ENCODE data around the gene FBXO30. TPM values are rescaled to one million over a fixed set of nuclear protein-coding genes. Genes with fewer than 3 reads are reported as not detected.
A peak's percentile ranks its signal among the peaks of the same experiment; 100 is the strongest.

FBXO30 gene
- total and polyA plus RNA-seq, 9 of the 15 experiments (the other 6 are each of a cell fraction or from before 2014, with no cell fraction given): 3.6 to 12.8 (median 7.1) TPM

- POLR2A ChIA-PET: interaction anchor here (0.8 to 1.2 kb wide), 4 partner anchors 13 to 128 kb away, joined by 3 to 4 read pairs (median 4); partner anchors contain the start of gene EPM2A
- CTCF ChIA-PET (ENCODE audit: low intra/inter-chr PET ratio): no interaction called here
- Histone ChIP-seq H3K9ac (ENCODE audit: insufficient read depth in 1 of 2, low read depth in 2 of 2, low read length in 2 of 2) (no peak overlapping the region), H4K20me1 (replicated peaks; ENCODE audit: control insufficient read depth, insufficient read depth, low read length) (no peaks in the 10 kb centered on the region), H3K4me2 (ENCODE audit: insufficient read depth, low read length) (no peak overlapping the region), H3K36me3 (ENCODE audit: control insufficient read depth, insufficient read depth, low read length) (no peaks in the 10 kb centered on the region), H3K9me3 (replicated peaks; ENCODE audit: control insufficient read depth, insufficient read depth, low read depth, low read length) (0 out of 2 replicates have a peak, but pooled peaks cover 2% of the 10 kb centered on the region), H3K27ac (ENCODE audit: extremely low read depth, low read depth, low read length) (no peak overlapping the region), H2AFZ (ENCODE audit: low read depth, low read length) (no peak overlapping the region), H3K4me1 (replicated peaks in 1 of 2; ENCODE audit: control insufficient read depth in 2 of 2, insufficient read depth in 2 of 2, low read length in 2 of 2) (no peaks in the 10 kb centered on the region), H3K79me2 (ENCODE audit: control insufficient read depth, insufficient read depth, low read length) (no peaks in the 10 kb centered on the region), H3K27me3 (ENCODE audit: control insufficient read depth in 2 of 2, insufficient read depth in 2 of 2, low read length in 2 of 2) (no peaks in the 10 kb centered on the region), H3K4me3 (no peak overlapping the region), H3K9me1 (ENCODE audit: control insufficient read depth, insufficient read depth, low read length) (no peaks in the 10 kb centered on the region)
- TF ChIP-seq SMARCB1 (IDR thresholded peaks at IDR 0.05; ENCODE audit: insufficient read length, low read depth) (no peak), RB1 (IDR thresholded peaks at IDR 0.05; ENCODE audit: low read depth) (no peak)
- BruUV-seq (replicated peaks): no TSS peak
- ATAC-seq (no peak), DNase-seq (ENCODE audit: extremely low read depth in 1 of 4, low spot score in 3 of 4) (no peak), FAIRE-seq (no peak)
- intact Hi-C loops (cut with micrococcal nuclease) (no loop called here), in situ Hi-C loops (cut with MboI) (no loop called here)
- WGBS (ENCODE audit: insufficient coverage, low coverage, missing lambda C conversion rate): 10% methylated on average over 1 of the region's 1 CpG
Measured at GRCh38 chr6:145863366-145863765, 48.8 kb upstream of the FBXO30 start.

- ChIA-PET POLR2A (no interaction called here), CTCF (ENCODE audit: low intra/inter-chr PET ratio) (no interaction called here)
- no peak overlapping the region for H3K4me3 ChIP-seq
- H3K27ac ChIP-seq (ENCODE audit: extremely low read depth, low read depth, low read length): no peak overlapping the region
- 63% methylated on average over 1 of the region's 1 CpG for WGBS (ENCODE audit: insufficient coverage, low coverage, missing lambda C conversion rate)
- in situ Hi-C loops (cut with MboI): no loop called here
- intact Hi-C loops (cut with micrococcal nuclease): no loop called here
- no peaks in the 10 kb centered on the region for H3K27me3 ChIP-seq (ENCODE audit: control insufficient read depth in 2 of 2, insufficient read depth in 2 of 2, low read length in 2 of 2)
- ATAC-seq (no peak), FAIRE-seq (no peak), DNase-seq (ENCODE audit: extremely low read depth in 1 of 4, low spot score in 3 of 4) (no peak)
- no peaks in the 10 kb centered on the region for H3K36me3 ChIP-seq (ENCODE audit: control insufficient read depth, insufficient read depth, low read length)
- 0 out of 2 replicates have a peak, but pooled peaks cover 2% of the 10 kb centered on the region for H3K9me3 ChIP-seq (replicated peaks; ENCODE audit: control insufficient read depth, insufficient read depth, low read depth, low read length)
- H3K79me2 ChIP-seq (ENCODE audit: control insufficient read depth, insufficient read depth, low read length): no peaks in the 10 kb centered on the region
- BruUV-seq (replicated peaks): no TSS peak
- H3K9me1 ChIP-seq (ENCODE audit: control insufficient read depth, insufficient read depth, low read length): no peaks in the 10 kb centered on the region
- H3K4me2 ChIP-seq (ENCODE audit: insufficient read depth, low read length): no peak overlapping the region
- H2AFZ ChIP-seq (ENCODE audit: low read depth, low read length): no peak overlapping the region
- no peak overlapping the region for H3K9ac ChIP-seq (ENCODE audit: insufficient read depth in 1 of 2, low read depth in 2 of 2, low read length in 2 of 2)
- no peaks in the 10 kb centered on the region for H4K20me1 ChIP-seq (replicated peaks; ENCODE audit: control insufficient read depth, insufficient read depth, low read length)
- no peaks in the 10 kb centered on the region for H3K4me1 ChIP-seq (replicated peaks in 1 of 2; ENCODE audit: control insufficient read depth in 2 of 2, insufficient read depth in 2 of 2, low read length in 2 of 2)
- TF ChIP-seq TRIM24 (IDR thresholded peaks at IDR 0.05): 0 out of 4 replicates have a peak, but pooled peaks of 1 of the 2 experiments have one; percentile 12
- no peak for TF ChIP-seq ZNF121 (CRISPR knock-in tag; conservative IDR thresholded peaks at IDR 0.05)
- no peak for TF ChIP-seq ZNF592 (IDR thresholded peaks at IDR 0.05)
- TF ChIP-seq SNIP1 (IDR thresholded peaks at IDR 0.05; ENCODE audit: low read depth): no peak
- TF ChIP-seq RBM25 (IDR thresholded peaks at IDR 0.05; ENCODE audit: low read depth, low read length, severe bottlenecking): peak; percentile 83
- TF ChIP-seq ADNP (tag; IDR thresholded peaks at IDR 0.05): 0 out of 2 replicates have a peak, but pooled peaks have one; percentile 37
- no peak for TF ChIP-seq NR3C1 (CRISPR knock-in tag; IDR thresholded peaks at IDR 0.05)
- TF ChIP-seq E2F4 (CRISPR knock-in tag; IDR thresholded peaks at IDR 0.05; ENCODE audit: low read depth): no peak
- TF ChIP-seq KAT8 (IDR thresholded peaks at IDR 0.05; ENCODE audit: low read depth): no peak
- no peak for TF ChIP-seq DIDO1 (tag; IDR thresholded peaks at IDR 0.05; ENCODE audit: low read depth)
Measured at GRCh38 chr6:145860562-145860961, 46.0 kb upstream of the FBXO30 start.

Measured in K562 (cell line).